ENCODE data around the gene RARG. TPM values are rescaled to one million over a fixed set of nuclear protein-coding genes. Genes with fewer than 3 reads are reported as not detected.
"Not testable (repeated sequence)": the region's sequence is repeated elsewhere in the genome, so short reads cannot be mapped to it uniquely, and the experiment has no call there.

The RARG gene
- total and polyA plus RNA-seq, 5 experiments from 2014 or later, result 1.6 to 60.4 (median 12.7) TPM

DNA sequence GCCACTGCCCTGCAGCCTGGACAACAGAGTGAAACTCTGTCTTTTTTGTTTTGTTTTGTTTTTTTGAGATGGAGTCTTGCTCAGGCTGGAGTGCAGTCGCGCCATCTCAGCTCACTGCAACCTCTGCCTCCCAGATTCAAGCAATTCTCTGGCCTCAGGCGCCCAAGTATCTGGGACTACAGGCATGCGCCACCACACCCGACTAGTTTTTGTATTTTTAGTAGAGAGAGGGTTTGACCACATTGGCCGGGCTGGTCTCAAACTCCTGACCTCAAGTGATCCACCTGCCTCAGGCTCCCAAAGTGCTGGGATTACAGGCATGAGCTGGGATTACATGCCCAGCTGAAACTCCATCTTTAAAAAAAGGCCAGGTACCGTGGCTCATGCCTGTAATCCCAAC, 29.7 kb downstream of the RARG start:
- H3K27me3 Mint-ChIP-seq, ATAC-seq, H3K9me3 Mint-ChIP-seq, DNase-seq: not testable (repeated sequence)
- POLR2A ChIA-PET, result interaction anchor here (1.1 to 18.3 kb wide), 6 partner anchors 13 to 119 kb away, joined by 4 to 338 read pairs (median 6); partner anchors contain the start of genes AAAS, CSAD, ESPL1 and PFDN5
- H3K4me3 Mint-ChIP-seq, result peak overlapping the region in 2 of 10 donors; percentile 3 to 67
- peak overlapping the region in 4 of 10 donors; percentile 52 to 98 (median 82) for H3K27ac Mint-ChIP-seq
- H3K4me1 Mint-ChIP-seq, result peaks cover 46 to 90% (median 77%) of the 10 kb centered on the region in 4 donors
- H3K36me3 Mint-ChIP-seq, result peaks cover 0 to 38% (median 8%) of the 10 kb centered on the region in 3 donors

DNA sequence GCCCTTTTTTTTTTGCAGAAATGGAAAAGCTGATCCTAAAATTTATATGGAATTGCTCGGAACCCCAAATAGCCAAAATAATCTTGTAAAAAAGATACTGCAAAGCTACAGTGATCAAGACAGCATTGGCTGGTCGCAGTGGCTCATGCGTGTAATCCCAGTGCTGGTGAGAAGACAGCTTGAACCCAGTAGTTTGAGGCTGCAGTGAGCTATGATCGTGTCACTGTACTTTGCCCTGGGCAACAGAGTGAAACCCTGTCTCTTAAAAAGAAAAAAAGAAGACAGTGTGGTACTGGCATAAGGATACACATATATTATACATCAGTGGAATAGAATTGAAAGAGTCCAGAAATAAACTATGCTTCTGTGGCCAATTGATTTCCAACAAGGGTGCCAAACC, 30.4 kb downstream of the RARG start:
- no peaks in the 10 kb centered on the region for H3K9me3 Mint-ChIP-seq
- ATAC-seq (no peak), DNase-seq (no peak)
- H3K4me3 Mint-ChIP-seq, result peak overlapping the region in 7 of 10 donors; percentile 28 to 73 (median 45)
- H3K36me3 Mint-ChIP-seq, result peaks cover 0 to 45% (median 11%) of the 10 kb centered on the region in 3 donors
- H3K4me1 Mint-ChIP-seq, result peaks cover 44 to 90% (median 78%) of the 10 kb centered on the region in 4 donors
- H3K27ac Mint-ChIP-seq, result peak overlapping the region in 9 of 10 donors; percentile 4 to 96 (median 67)
- POLR2A ChIA-PET, result interaction anchor here (0.9 to 18.3 kb wide), 9 partner anchors 11 to 119 kb away, joined by 3 to 338 read pairs (median 5); partner anchors contain the start of genes AAAS, CSAD, ESPL1 and PFDN5
- no peaks in the 10 kb centered on the region for H3K27me3 Mint-ChIP-seq

- H3K4me3 Mint-ChIP-seq, result peak overlapping the region; percentile 58 to 82 (median 76)
- ATAC-seq (no peak), DNase-seq (no peak)
- POLR2A ChIA-PET, result interaction anchor here (0.9 to 18.3 kb wide), 8 partner anchors 12 to 120 kb away, joined by 3 to 338 read pairs (median 4); partner anchors contain the start of genes AAAS, CSAD, ESPL1 and PFDN5
- H3K27ac Mint-ChIP-seq, result peak overlapping the region; percentile 56 to 98 (median 90)
- peaks cover 44 to 87% (median 79%) of the 10 kb centered on the region in 4 donors for H3K4me1 Mint-ChIP-seq
- peaks cover 0 to 50% (median 11%) of the 10 kb centered on the region in 3 donors for H3K36me3 Mint-ChIP-seq
- no peaks in the 10 kb centered on the region for H3K9me3 Mint-ChIP-seq
- no peaks in the 10 kb centered on the region for H3K27me3 Mint-ChIP-seq
Measured at GRCh38 chr12:53201177-53201541, 30.9 kb downstream of the RARG start.

GRCh38 chr12:53200458-53201176, 31.4 kb downstream of the RARG start:
- ATAC-seq (peak; percentile 56 to 60), DNase-seq (peak in 1 of 10 donors; percentile 41)
- POLR2A ChIA-PET, result interaction anchor here (0.6 to 18.3 kb wide), 8 partner anchors 11 to 97 kb away, joined by 3 to 338 read pairs (median 4); partner anchors contain the start of genes CSAD, ESPL1, PFDN5 and SOAT2
- H3K36me3 Mint-ChIP-seq, result peaks cover 0 to 55% (median 11%) of the 10 kb centered on the region in 3 donors
- H3K4me3 Mint-ChIP-seq, result peak overlapping the region; percentile 58 to 82 (median 76)
- H3K4me1 Mint-ChIP-seq, result peaks cover 43 to 83% (median 77%) of the 10 kb centered on the region in 4 donors
- H3K27me3 Mint-ChIP-seq, result no peaks in the 10 kb centered on the region
- H3K9me3 Mint-ChIP-seq, result no peaks in the 10 kb centered on the region
- H3K27ac Mint-ChIP-seq, result peak overlapping the region; percentile 56 to 98 (median 90)

DNA sequence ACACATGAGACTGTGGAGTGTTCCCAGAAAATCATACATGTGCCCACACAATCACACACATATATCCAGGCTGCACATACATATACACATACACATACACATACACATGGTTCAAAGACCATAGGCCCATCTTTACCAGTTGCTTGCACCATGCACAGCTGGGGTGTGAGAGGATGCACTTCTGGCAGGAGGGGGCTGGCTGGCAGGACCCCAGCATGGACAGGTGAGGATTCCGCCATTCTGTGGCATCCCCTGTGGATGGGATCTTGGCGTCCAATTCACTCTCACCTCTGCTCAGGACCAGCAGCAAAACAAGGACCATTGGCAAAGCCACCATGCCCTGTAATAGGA, 31.9 kb downstream of the RARG start:
- Mint-ChIP-seq H3K27ac (peak overlapping the region in 9 of 10 donors; percentile 75 to 98 (median 90)), H3K4me1 (peaks cover 47 to 83% (median 74%) of the 10 kb centered on the region in 4 donors), H3K27me3 (no peaks in the 10 kb centered on the region), H3K4me3 (peak overlapping the region; percentile 58 to 82 (median 76)), H3K9me3 (no peaks in the 10 kb centered on the region), H3K36me3 (peaks cover 0 to 58% (median 13%) of the 10 kb centered on the region in 3 donors)
- POLR2A ChIA-PET, result interaction anchor here (0.5 to 18.3 kb wide), 8 partner anchors 12 to 177 kb away, joined by 3 to 338 read pairs (median 4); partner anchors contain the start of genes CSAD, PFDN5, SOAT2 and ZNF740
- no peak for DNase-seq
- no peak for ATAC-seq

- H3K36me3 Mint-ChIP-seq, result peaks cover 0 to 60% (median 14%) of the 10 kb centered on the region in 3 donors
- peaks cover 47 to 85% (median 72%) of the 10 kb centered on the region in 4 donors for H3K4me1 Mint-ChIP-seq
- POLR2A ChIA-PET, result interaction anchor here (0.5 to 18.3 kb wide), 11 partner anchors 8 to 1349 kb away, joined by 3 to 338 read pairs (median 7); partner anchors contain the start of genes AAAS, CSAD, ITGB7 and MYG1
- peak overlapping the region in 9 of 10 donors; percentile 51 to 82 (median 73) for H3K4me3 Mint-ChIP-seq
- no peaks in the 10 kb centered on the region for H3K9me3 Mint-ChIP-seq
- H3K27ac Mint-ChIP-seq, result peak overlapping the region in 9 of 10 donors; percentile 75 to 98 (median 90)
- H3K27me3 Mint-ChIP-seq, result no peaks in the 10 kb centered on the region
- ATAC-seq, result no peak
- DNase-seq, result no peak
Measured at GRCh38 chr12:53199700-53200099, 32.3 kb downstream of the RARG start.

DNA sequence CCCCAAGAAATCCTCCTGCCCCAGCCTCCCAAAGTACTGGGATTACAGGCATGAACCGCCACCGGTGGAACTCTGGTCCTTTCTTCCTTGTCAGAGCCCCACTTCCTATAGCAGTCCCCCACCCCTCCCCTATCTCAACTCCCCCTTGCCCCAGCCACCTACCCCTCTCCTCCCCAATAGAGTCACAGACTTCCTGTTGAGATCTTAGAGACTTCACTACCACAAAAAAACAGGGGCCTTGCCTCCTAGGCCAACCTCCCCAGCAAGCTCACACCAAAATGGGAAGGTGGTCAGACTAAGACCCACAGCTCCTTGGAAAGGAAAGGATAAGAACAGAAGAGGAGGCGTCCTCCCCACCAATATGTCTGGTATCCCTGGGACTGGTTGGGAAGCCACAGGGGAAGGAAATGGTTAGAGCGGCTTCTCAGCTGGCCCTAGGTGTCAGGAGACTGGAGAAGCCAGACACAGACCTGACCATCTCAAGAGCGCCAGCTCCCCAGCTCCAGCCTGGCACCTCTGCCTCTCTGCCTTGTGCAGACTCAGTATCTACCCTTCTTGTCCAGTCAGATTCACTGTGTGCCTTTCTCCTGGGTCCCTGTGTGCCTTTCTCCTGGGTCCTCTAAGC, 33.4 kb downstream of the RARG start:
- Mint-ChIP-seq H3K4me1 (peaks cover 42 to 76% (median 61%) of the 10 kb centered on the region in 4 donors), H3K36me3 (peaks cover 0 to 66% (median 14%) of the 10 kb centered on the region in 3 donors), H3K9me3 (no peaks in the 10 kb centered on the region), H3K27ac (peak overlapping the region; percentile 79 to 100 (median 94)), H3K27me3 (no peaks in the 10 kb centered on the region), H3K4me3 (peak overlapping the region; percentile 71 to 94 (median 86))
- POLR2A ChIA-PET, result interaction anchor here (0.6 to 18.3 kb wide), 13 partner anchors 9 to 123 kb away, joined by 3 to 338 read pairs (median 7); partner anchors contain the start of genes AAAS, CSAD, ITGB7 and MYG1
- DNase-seq, result peak in 2 of 10 donors; percentile 49 to 55
- peak; percentile 56 to 70 for ATAC-seq

DNA sequence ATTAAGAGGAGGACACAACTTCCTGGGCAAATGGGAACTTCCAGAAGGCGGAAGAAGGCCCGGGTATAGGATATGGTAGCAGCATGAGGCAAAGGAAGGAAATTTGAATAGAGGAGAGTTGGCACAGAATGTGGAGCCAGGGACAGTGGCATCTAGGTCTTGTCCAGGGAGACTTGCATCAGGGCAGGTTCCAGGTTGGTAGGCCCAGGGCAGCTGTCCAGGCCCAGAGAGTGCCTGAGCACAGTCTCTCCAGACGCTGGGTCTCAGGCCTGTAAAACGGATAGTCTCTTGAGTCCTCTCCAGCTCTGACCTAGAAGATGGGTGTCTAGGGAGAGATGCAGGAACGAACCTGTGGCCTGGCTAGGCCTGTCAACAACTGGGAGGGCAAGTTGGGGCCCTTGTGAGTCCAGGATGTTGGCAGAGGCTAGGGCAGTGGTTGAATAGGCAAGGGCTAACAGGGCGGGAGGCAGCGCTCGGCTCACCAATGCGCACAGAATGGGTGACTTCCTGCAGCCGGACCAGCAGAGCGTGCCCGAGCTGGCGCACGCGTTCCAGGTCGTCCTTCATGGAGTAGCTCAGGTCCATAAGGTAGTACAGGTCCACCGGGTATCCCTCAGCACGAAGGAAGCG, 34.9 kb downstream of the RARG start:
- ATAC-seq (no peak), DNase-seq (no peak)
- peak overlapping the region; percentile 6 to 67 (median 48) for H3K4me3 Mint-ChIP-seq
- H3K4me1 Mint-ChIP-seq, result peaks cover 42 to 72% (median 54%) of the 10 kb centered on the region in 4 donors
- peaks cover 0 to 76% (median 14%) of the 10 kb centered on the region in 3 donors for H3K36me3 Mint-ChIP-seq
- no peaks in the 10 kb centered on the region for H3K27me3 Mint-ChIP-seq
- POLR2A ChIA-PET, result interaction anchor here (0.9 to 18.3 kb wide), 9 partner anchors 10 to 100 kb away, joined by 3 to 338 read pairs (median 6); partner anchors contain the start of genes CSAD, ITGB7 and ZNF740
- no peaks in the 10 kb centered on the region for H3K9me3 Mint-ChIP-seq
- H3K27ac Mint-ChIP-seq, result peak overlapping the region; percentile 69 to 92 (median 82)

DNA sequence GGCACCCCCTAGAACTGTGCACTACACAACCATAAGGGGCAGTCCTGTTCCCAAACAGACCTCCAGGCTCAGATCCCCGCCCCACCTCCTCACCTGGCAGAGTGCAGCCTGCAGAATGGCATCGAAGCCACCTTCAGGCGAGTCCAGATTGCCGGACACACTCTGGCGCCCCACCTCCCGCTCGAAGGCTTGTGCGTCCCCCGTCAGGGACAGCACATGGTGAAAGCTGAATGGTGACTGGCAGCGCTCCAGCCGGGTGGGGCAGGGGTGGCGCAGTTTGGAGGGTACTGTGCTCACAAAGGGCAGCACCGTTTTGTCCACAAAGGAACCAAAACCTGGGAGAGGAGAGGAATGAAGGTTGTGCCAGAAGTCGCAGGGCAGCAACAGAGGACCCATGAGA, 35.5 kb downstream of the RARG start:
- peaks cover 0 to 82% (median 14%) of the 10 kb centered on the region in 3 donors for H3K36me3 Mint-ChIP-seq
- H3K9me3 Mint-ChIP-seq, result no peaks in the 10 kb centered on the region
- H3K4me1 Mint-ChIP-seq, result peaks cover 44 to 68% (median 52%) of the 10 kb centered on the region in 4 donors
- H3K4me3 Mint-ChIP-seq, result peak overlapping the region in 5 of 10 donors; percentile 33 to 67 (median 50)
- ATAC-seq, result no peak
- peak overlapping the region; percentile 75 to 92 (median 84) for H3K27ac Mint-ChIP-seq
- no peaks in the 10 kb centered on the region for H3K27me3 Mint-ChIP-seq
- DNase-seq, result no peak
- POLR2A ChIA-PET, result interaction anchor here (1.1 to 18.3 kb wide), 5 partner anchors 9 to 94 kb away, joined by 3 to 338 read pairs (median 4); partner anchors contain the start of genes CSAD and ZNF740

DNA sequence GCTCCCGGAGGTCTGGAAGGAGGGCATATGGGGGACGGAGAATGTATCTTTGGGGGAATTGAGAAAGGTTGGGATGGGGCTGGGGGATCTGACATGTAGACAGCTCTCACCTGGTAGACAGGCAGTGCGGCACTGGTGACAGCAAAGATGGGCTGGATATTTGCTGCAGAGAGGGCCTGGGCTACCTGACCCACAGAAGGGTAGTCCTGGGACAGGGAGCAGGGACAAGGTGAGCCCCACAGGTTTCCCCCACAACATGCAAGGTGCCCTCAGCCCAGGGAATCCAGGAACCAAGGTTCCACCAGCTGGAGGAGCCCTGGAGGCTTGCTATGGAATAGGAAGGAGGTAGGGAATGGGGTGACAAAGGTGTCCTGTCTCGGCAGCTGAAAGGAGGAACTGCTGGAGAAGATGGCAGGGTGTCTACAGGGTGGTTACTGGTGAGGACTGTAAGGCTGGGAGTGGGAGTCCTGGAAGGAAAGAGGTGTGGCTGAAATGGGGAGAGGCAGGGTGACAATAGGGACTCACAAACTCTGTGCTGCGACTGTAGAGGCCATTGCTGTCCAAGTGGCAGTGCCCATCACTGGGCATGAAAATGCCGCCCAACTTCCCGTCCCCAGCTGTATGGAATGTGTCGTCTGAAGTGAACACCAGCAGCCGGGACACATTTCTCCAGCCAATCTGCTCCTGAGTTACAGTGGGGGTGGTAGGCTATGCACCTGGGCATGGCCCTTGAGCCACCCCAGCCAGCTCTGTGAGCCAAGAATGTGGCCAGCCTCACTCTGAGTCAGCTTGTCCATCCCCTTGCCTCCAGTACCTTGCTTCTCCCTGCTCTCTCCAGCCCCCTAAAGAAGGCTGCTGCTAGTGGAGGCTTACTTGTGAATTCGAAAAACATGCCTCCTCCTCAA, 36.2 kb downstream of the RARG start:
- DNase-seq, result no peak
- Mint-ChIP-seq H3K4me3 (peak overlapping the region in 3 of 10 donors; percentile 26 to 52 (median 44)), H3K4me1 (peaks cover 39 to 68% (median 48%) of the 10 kb centered on the region in 4 donors)

More for the DNA sequence above, 36.2 kb downstream of the RARG start:
- H3K27me3 Mint-ChIP-seq, result no peaks in the 10 kb centered on the region
- POLR2A ChIA-PET, result interaction anchor here (0.6 to 18.3 kb wide), 5 partner anchors 8 to 159 kb away, joined by 3 to 338 read pairs (median 3); partner anchors contain the start of genes CSAD, ITGB7 and ZNF740
- peak overlapping the region; percentile 41 to 93 (median 79) for H3K27ac Mint-ChIP-seq
- H3K9me3 Mint-ChIP-seq, result no peaks in the 10 kb centered on the region
- ATAC-seq, result no peak
- H3K36me3 Mint-ChIP-seq, result peaks cover 0 to 84% (median 14%) of the 10 kb centered on the region in 3 donors

Data from naive thymus-derived CD8-positive, alpha-beta T cell (primary cell).